Measurements from ENCODE around the gene GPR89A.
A peak's percentile ranks its signal among the peaks of the same experiment; 100 is the strongest.
"Not testable (repeated sequence)": the region's sequence is repeated elsewhere in the genome, so short reads cannot be mapped to it uniquely, and the experiment has no call there.

GPR89A gene

DNA sequence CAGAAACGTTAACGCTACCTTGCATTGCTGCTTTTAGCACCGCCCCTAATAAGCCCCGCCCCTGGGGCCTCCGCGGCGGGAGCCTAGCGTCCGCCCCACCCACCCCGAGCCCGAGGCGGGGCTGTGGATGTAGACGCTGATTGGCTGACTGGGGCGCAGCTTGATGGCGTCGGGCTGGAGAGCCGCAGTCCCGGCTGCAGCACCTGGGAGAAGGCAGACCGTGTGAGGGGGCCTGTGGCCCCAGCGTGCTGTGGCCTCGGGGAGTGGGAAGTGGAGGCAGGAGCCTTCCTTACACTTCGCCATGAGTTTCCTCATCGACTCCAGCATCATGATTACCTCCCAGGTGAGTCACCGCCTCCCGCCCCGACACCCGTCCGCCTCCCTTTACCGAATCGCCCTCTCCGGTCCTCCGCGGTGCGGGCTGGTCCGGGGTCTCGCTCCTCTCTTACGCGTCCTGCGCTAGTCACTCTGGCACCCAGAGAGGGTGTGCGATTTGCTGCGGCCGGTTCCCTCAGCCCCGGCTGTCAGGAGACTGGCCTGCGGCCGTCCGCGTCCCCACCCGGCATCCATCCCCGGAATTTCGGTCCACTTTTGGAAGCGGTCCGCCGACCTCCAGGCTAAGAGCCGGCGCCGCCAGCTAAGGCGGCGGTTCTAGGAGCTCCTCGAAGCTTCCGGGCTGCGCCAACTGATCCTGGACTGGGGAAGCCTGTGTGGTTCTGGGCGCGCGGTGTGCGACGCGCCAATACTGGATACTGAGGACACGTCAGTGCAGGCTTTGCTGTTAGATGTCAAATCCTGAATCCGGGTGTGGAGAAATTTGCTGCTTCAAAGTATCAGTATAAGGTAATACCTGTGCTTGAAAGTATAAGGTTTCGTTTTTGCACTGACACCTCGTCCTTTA lies at the start of gene GPR89A:
Gene GPR89A, plus strand, starts transcription at position 156 of the 901 bp plus-strand sequence. Its CDS starts 146 bp downstream, at position 302.
- peak; percentile 72 for DNase-seq (ENCODE audit: low spot score)

DNA sequence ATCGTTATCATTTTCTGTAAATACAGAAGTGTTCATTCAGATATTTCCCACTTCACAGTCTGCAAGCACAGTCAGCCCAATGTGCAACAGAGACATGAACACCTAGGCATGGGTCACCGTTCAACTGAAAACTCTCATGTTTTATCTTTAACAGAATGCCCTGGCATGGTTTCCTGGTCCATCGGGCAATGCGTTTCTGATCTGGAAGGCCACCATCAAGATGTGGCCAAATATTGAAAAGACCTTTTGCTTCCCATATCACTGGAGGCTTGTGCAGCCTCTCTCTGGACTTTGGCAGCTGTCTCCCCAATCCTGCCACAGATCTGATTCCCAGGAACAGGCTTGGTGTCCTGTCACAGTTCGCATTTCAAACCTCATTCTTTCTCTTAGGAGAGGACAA lies 21.0 kb upstream of the GPR89A start:
- not testable (repeated sequence) for DNase-seq (ENCODE audit: low spot score)

DNA sequence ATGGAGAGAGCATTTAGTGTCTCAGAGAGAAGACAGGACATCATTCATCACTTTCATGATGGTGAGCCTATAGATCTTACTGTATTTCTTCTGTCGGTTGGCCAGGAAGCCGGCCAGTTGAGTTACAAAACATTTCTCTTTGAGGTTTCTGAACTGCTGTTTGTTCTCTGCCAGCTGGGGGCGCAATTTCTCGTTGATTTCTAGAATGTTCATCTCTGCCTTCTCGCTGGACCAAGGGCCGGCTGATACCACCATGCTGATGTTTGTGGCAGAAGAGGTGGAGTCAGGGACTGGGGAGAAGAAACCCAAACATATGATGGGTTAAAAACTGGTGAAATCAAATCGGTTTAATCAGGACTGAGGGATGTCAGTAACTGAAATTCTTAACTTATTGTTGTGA lies 17.0 kb upstream of the GPR89A start:
- DNase-seq (ENCODE audit: low spot score) = not testable (repeated sequence)

DNA sequence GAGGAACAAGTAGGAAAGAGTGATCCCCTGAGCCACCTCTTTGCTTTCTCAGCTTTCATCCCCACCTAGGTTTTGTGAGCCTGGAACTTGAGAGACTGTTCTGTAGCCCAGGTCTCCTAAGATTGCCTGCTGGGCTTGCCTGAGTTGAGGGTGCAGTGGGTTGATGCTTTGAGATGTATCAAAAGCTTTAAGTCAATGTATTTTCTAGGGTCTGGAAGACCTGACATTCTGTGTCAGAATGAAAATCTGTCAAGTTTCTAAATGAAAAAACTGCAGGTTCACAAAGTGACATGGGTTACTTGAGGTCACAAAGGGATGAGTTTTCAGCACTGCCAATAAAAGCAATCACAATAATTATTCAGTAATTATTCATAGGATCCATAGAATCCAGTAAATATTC lies 15.4 kb upstream of the GPR89A start:
- DNase-seq (ENCODE audit: low spot score) = not testable (repeated sequence)

DNA sequence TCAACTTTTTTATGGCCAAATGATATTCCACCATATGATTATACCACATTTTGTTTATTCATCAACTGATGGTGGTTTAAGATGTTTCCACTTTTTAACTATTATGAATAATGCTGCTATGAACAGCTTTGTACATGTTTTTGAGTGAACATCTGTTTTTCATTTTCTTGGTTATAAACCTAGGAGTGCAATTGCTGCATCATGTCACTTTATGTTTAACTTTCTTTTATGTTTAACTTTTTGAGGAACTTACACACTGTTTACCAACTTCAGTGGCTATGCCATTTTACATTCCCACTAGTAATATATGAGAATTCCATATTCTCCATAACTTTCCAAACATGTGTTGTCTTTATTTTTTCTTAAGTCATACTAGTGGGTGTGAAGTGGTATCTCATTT lies 12.4 kb upstream of the GPR89A start:
- not testable (repeated sequence) for DNase-seq (ENCODE audit: low spot score)

DNA sequence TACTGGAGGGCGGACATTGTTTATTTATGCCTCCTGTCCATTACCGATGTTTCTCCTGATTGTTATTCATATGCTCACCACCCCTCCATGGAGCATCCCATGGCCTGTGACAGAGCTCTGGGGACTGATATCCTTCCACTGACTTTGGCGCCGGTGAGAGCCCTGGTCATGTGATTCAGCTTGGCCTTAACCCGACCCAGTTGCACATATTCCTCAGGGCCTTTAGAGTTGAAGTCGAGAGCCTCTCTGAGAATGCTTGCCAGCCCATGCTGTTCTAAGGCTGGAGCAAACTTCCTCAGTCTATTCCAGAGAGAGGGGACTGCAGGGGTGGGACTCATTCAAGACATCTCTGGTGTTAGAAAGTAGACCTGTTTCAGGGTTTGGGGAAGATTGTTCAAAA lies 11.6 kb upstream of the GPR89A start:
- not testable (repeated sequence) for DNase-seq (ENCODE audit: low spot score)

DNA sequence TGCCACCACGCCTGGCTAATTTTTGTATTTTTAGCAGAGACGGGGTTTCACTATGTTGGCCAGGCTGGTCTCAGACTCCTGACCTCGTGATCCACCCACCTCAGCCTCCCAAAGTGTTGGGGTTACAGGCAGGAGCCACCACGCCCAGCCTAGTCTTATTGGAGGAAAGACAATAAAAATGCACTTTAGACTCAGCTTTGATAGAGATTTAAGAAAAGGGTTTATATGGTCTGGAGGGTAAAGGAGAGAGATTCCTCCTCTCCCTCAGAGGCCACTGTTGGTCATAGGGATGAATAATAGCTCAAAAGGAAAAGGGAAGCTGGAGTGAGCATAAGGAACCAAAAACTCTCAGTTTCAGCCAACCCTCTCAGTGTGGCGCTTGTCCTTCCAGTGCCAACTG lies 8.4 kb upstream of the GPR89A start:
- not testable (repeated sequence) for DNase-seq (ENCODE audit: low spot score)

DNA sequence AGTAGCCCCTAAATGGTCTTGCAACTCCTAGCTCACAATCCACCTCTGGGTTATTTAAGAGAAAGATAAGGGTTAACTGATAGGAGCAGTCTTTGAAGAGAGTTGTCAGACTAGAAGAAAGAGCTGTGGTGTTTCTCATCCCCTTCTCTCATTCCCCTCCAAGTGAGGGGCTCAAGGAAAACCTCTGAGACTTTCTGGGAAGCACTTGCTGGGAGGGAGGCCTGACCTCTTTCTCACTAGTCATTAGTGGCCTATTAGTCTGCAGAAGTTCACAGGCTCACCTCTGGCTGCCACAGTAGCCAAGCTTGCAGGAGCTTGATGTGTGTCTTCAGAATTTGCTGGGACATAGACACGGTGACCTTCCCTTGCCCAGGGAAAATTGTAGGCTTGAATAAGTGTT lies 6.2 kb upstream of the GPR89A start:
- no peak for DNase-seq (ENCODE audit: low spot score)

DNA sequence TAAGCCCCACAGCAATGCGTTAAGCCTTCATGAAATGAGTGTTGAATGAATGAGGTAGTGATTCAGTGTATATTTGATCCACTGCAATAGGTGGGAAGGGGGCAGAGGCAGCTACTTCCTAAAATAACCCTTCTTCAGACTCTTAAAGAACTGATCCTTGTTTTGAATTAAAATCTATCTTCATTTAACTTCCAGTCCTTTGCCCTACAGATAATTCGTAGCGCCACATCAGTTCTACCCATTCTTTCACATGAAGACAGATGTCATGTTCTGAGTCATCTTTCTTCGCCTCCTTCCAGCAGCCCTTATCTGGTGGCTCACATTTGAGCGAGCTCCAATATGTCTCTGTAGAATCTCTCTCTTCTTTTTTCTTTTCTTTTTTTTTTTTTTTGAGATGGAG lies 948 bp upstream of the GPR89A start:
- DNase-seq (ENCODE audit: low spot score) = not testable (repeated sequence)

DNA sequence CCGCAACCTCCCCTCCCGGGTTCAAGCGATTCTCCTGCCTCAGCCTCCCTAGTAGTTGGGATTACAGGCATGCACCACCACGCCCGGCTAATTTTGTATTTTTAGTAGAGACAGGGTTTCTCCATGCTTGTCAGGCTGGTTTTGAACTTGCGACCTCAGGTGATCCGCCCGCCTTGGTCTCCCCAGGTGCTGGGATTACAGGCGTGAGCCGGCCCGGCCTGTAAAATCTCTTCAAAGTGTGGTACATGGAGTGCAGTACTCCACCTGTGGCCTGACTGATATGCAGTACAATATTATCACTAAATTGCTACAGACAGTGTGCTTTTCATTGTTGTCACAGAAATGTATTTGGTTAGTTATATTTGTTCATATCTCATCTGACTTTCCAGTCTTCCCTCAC lies 499 bp upstream of the GPR89A start:
- DNase-seq (ENCODE audit: low spot score) = not testable (repeated sequence)

DNA sequence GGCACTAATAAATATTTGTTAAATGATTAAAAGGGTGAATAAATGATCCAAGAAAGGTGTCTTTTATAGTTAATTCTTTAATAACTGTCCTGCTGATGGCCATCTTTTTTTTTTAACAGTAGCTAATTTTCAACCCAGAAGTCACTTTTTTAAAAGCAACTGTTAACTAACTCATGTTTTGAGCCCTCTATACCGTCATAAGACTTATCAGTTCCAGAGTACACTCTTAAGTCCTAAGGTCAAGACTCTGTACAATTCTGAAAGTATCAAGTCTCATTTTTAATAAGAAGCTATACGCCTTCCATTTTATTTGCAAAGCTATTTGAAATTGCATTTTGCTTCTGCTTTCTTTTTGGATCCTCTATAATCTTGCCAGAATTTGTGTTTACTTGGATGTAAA lies 3.0 kb downstream of the GPR89A start:
- DNase-seq (ENCODE audit: low spot score) = not testable (repeated sequence)

DNA sequence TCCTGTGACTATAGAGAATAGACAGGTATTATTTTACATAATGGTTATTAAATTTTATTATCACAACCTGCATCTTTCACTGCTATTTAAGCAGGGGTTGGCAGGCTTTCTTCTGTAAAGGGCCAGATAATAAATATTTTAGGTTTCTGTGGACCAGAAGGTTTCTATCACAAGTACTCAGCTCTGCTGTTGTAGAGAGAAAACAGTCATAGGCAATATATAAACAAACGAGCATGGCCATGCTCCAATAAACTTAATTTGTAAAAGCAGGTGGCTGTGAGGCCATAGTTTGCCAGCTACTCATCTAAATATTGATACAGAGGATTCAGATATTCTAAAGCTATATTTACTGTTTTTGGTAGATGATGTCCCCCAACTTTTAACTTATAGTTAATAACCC lies 12.3 kb downstream of the GPR89A start:
- DNase-seq (ENCODE audit: low spot score) = not testable (repeated sequence)

DNA sequence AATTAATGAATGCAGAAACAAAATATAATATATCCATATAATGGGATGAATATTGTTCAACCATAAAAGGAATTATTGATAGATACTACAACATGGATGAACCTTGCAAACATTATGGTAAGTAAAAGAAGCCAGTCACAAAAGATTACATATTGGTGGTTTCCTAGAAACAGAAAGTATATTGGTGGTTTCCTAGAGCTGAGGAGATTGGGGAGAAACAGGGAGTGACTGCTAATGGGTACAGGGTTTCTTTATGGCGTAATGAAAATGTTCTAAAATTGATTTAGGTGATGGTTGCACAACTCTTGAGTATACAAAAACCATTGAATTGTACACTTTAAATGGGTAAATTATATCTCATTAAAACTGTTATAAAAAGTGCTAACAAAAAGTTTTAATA lies 14.4 kb downstream of the GPR89A start:
- not testable (repeated sequence) for DNase-seq (ENCODE audit: low spot score)

DNA sequence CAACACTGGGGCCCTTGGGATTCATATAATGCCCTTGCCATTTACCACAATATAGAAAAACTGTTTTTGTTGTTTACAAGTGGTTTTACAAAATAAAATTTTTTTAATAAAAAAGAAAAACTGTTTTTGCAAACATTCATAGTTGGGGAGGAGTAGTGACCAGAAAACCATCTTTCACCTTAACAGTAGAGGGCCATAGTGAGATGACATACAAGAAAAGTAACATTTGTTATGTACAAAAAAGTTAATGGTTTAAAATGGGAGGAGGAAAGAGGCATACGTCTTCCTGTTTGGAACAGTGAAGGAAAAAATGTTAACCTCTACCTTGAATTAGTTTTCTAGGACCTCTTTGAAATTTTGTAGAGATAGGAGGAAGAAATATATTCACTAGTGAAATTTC lies 28.4 kb downstream of the GPR89A start:
- not testable (repeated sequence) for DNase-seq (ENCODE audit: low spot score)

DNA sequence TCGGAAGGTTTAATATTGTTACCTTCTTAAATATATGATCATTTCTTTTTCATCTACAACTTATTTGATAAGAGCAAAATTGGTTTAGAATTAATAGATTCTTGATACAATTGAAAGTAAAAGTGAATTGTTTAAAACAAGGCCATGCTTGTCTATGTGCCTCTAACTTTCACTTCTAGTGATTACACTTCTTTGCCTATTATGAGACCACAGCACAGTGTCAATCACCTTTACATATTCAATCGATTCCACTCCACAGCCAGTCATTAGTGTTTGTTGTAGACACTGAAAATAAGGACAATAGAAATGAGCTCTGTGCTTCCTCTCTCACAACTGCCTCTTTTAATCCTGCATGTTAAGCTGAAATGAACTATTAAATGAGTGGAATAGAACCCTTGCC lies 34.1 kb downstream of the GPR89A start:
- not testable (repeated sequence) for DNase-seq (ENCODE audit: low spot score)

DNA sequence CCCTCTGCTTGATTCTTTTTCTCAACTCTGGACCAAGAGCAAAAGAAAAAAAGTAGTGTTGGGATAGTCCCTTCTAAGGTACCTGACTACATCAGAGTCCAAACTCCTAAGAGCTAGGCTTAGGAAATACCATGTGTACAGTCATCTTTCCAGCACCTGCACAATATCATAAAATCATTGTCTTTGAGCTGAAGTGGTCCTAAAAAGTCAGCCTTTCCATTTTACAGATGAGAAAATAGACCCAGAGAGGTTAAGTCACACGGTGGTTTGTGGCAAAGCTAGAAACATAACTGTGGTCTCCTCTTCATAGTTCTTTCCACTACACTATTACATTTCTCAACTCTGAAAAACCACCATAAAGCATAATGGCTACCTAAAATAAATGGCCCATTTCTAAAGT lies 36.2 kb downstream of the GPR89A start:
- DNase-seq (ENCODE audit: low spot score) = not testable (repeated sequence)

DNA sequence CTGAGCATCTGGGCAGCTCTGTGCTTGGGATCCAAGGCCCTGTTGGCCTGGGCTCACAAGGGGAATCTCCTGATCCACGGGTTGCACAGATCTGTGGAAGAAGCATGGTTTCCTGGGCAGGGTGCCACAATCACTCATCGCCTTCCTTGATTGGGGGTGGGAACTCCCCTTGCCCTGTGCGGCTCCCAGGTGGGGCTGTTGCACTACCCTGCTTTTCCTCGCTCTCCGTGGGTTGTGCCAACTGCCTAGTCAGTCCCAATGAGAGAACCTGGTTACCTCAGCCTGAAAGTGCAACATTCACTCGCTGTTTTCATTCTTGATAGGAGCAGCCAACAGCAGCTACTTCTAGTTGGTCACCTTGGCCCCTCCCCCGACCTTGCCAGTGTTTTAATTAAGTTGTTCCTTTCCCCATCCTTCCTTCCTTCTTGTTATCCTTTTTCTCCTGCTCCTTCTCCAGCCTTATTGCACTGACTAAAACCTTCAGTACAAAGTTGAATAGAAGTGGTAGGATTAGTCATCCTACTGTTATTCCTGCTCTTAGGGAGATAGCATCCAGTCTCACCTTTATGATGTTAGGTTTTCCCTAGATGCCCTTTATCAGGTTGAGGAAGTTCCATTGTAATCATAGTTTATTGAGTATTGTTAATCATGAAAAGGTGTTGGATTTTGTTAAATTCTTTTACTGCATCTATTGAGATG lies 48.6 kb downstream of the GPR89A start:
- not testable (repeated sequence) for DNase-seq (ENCODE audit: low spot score)

DNA sequence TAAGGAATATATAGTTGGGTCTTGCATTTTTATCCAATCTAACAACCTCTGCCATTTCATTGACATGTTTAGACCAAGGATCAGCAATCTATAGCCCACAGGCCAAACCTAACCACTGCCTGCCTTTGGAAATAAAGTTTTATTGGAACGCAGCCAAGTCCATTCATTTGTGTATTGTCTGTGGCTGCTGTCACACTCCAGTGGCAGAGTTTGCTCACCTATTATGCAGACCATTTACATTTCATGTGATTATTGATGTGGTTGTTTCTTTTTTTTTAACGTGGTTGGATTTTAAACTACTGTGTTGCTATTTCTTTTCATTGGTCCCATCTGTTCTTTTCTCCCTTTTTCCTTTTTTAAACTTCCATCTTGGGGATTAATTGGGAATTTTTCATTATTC lies 54.7 kb downstream of the GPR89A start:
- DNase-seq (ENCODE audit: low spot score) = not testable (repeated sequence)

DNA sequence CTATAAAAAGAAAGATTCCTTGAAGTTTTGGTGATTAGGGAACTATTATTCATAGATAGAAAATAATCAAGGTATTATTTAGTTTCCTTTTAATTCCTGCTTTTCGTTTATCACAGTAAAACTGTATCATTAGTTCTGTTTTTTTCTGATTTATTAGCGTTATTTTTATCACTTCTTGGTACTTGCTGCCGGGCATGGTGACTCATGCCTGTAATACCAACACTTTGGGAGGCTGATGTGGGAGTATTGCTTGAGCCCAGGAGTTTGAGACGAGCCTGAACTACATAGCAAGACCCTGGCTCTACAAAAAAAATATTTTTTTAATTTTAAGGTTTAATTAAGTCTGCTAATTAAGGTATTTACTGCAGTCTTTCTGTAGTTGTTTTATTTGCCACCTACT lies 57.2 kb downstream of the GPR89A start:
- DNase-seq (ENCODE audit: low spot score) = not testable (repeated sequence)

DNA sequence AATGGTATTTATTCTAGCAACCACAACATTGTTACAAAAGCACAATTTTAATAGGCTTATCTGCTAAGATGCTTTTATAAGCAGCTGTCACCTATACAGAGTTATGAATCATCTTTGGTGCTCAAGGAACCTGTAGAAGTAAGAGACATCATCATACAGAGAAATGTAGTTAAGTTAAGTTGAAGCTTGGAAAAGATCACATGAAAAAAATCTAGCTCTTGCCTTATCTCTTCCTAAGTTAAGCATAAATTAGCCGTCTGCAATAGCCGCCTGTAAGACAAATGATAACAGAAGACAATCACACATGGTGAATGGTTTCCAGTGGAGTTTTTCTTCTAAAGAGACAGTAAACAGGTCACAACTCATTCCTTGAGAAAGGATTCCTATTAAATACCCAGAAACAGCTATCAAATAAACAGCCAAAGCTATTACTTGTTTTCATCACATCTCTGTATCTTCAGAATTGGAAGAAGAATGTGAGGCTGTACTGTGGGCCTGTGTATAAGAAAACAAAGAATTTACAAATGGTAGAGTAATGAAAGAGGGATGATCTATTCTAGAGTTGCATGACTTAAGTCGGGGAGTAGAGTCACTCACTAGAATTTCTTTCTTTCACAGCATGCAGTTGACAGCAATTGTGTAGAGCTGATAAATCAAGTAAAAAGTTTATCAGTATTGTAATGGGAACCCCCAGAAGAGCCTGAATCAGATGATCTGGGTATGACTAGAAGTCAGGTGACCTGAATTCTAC lies 63.4 kb downstream of the GPR89A start:
- DNase-seq (ENCODE audit: low spot score) = not testable (repeated sequence)

DNA sequence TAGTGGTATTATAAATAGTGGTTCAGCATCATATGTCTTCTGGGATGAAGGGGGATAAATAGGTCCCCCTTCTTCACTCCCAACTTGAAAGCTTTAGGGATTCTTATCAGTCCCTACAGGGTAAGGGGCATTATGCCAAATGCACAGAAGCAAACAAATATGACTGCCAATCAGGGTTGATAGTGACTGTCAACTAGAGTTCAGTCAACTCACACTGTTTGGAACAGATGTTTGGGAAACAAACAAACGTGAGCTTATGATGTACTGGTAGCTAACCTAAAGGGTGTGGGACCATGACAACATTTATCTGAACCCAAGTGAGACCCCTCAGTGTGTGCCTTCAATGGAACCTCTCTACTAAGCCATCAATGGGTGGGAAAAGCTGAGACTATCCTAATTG lies 65.4 kb downstream of the GPR89A start:
- not testable (repeated sequence) for DNase-seq (ENCODE audit: low spot score)

DNA sequence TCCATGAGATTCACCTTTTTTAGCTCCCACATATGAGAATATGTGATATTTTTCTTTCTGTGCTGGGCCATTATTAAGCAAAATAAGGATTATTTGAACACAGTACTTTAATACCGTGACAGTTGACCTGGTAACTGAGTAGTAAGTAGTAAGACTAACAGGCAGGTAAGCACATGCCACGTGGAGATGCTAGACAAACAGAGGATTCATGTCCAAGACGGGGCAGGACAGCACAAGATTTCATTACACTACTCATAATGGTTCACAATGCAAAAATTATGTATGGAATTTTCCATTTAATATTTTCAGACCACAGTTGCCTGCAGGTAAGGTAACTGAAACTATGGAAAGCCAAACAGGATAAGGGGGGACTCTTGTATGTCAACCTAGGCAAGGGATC lies 77.1 kb downstream of the GPR89A start:
- not testable (repeated sequence) for DNase-seq (ENCODE audit: low spot score)

Data from hepatic stellate cell (primary cell).